ENCODE measurements around the gene GNG14.
"Not testable (repeated sequence)": the region's sequence is repeated elsewhere in the genome, so short reads cannot be mapped to it uniquely, and the experiment has no call there.

GNG14 gene

DNA sequence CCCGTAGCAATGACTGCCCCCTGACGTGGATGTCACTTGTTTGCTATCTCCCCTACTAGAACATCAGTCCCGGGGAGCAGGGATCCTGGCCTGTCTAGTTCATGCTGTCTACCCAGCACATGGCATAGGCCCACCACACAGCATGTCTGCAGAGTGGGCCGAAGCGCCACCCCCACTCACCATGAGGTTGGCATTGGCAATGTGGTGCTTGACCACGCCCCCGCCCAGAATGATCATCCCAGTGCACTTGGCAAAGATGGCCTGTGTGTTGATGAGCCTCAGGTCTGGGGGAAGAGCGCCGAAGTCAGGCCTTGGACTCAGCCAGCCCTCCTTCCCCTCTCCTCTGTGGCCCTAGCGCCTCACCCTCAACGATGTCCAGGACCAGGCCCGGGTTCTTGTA lies 10.9 kb upstream of the GNG14 start:
- Histone ChIP-seq H3K4me3 (replicated peaks; ENCODE audit: insufficient read depth, low read length) (no peak overlapping the region), H3K27ac (replicated peaks) (no peak overlapping the region), H3K27me3 (ENCODE audit: insufficient read depth, poor library complexity, severe bottlenecking) (no peaks in the 10 kb centered on the region)
- DNase-seq (ENCODE audit: low read depth in 1 of 2, low spot score in 1 of 2): no peak
- TF ChIP-seq, protein P1, sequence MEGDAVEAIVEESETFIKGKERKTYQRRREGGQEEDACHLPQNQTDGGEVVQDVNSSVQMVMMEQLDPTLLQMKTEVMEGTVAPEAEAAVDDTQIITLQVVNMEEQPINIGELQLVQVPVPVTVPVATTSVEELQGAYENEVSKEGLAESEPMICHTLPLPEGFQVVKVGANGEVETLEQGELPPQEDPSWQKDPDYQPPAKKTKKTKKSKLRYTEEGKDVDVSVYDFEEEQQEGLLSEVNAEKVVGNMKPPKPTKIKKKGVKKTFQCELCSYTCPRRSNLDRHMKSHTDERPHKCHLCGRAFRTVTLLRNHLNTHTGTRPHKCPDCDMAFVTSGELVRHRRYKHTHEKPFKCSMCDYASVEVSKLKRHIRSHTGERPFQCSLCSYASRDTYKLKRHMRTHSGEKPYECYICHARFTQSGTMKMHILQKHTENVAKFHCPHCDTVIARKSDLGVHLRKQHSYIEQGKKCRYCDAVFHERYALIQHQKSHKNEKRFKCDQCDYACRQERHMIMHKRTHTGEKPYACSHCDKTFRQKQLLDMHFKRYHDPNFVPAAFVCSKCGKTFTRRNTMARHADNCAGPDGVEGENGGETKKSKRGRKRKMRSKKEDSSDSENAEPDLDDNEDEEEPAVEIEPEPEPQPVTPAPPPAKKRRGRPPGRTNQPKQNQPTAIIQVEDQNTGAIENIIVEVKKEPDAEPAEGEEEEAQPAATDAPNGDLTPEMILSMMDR (IDR thresholded peaks at IDR 0.05; ENCODE audit: insufficient read depth, low read length): no peak
- TF ChIP-seq GABPA (IDR thresholded peaks at IDR 0.05; ENCODE audit: low read depth) (no peak), POLR2AphosphoS5 (IDR thresholded peaks at IDR 0.05; ENCODE audit: low read depth) (no peak), SPI1 (IDR thresholded peaks at IDR 0.05; ENCODE audit: borderline replicate concordance, low read depth) (no peak)
- TF ChIP-seq, protein P2, sequence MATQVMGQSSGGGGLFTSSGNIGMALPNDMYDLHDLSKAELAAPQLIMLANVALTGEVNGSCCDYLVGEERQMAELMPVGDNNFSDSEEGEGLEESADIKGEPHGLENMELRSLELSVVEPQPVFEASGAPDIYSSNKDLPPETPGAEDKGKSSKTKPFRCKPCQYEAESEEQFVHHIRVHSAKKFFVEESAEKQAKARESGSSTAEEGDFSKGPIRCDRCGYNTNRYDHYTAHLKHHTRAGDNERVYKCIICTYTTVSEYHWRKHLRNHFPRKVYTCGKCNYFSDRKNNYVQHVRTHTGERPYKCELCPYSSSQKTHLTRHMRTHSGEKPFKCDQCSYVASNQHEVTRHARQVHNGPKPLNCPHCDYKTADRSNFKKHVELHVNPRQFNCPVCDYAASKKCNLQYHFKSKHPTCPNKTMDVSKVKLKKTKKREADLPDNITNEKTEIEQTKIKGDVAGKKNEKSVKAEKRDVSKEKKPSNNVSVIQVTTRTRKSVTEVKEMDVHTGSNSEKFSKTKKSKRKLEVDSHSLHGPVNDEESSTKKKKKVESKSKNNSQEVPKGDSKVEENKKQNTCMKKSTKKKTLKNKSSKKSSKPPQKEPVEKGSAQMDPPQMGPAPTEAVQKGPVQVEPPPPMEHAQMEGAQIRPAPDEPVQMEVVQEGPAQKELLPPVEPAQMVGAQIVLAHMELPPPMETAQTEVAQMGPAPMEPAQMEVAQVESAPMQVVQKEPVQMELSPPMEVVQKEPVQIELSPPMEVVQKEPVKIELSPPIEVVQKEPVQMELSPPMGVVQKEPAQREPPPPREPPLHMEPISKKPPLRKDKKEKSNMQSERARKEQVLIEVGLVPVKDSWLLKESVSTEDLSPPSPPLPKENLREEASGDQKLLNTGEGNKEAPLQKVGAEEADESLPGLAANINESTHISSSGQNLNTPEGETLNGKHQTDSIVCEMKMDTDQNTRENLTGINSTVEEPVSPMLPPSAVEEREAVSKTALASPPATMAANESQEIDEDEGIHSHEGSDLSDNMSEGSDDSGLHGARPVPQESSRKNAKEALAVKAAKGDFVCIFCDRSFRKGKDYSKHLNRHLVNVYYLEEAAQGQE (IDR thresholded peaks at IDR 0.05; ENCODE audit: insufficient replicate concordance, low read depth): no peak

DNA sequence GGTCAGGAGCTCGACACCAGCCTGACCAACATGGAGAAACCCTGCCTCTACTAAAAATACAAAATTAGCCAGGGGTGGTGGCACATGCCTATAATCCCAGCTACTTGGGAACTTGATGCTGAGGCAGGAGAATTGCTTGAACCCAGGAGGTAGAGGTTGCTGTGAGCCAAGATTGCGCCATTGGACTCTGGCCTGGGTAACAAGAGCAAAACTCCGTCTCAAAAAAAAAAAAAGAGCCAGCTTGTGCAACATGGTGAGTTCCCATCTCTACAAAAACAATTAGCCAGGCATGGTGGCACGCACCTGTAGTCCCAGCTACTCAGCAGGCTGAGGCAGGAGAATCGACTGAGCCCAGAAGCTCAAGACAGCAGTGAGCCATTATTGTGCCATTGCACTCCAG lies 9.8 kb upstream of the GNG14 start:
- DNase-seq (ENCODE audit: low read depth in 1 of 2, low spot score in 1 of 2): peak in 1 of 2 experiments; percentile 53
- not testable (repeated sequence) for H3K27ac ChIP-seq (replicated peaks); H3K4me3 ChIP-seq (replicated peaks; ENCODE audit: insufficient read depth, low read length); H3K27me3 ChIP-seq (ENCODE audit: insufficient read depth, poor library complexity, severe bottlenecking)

DNA sequence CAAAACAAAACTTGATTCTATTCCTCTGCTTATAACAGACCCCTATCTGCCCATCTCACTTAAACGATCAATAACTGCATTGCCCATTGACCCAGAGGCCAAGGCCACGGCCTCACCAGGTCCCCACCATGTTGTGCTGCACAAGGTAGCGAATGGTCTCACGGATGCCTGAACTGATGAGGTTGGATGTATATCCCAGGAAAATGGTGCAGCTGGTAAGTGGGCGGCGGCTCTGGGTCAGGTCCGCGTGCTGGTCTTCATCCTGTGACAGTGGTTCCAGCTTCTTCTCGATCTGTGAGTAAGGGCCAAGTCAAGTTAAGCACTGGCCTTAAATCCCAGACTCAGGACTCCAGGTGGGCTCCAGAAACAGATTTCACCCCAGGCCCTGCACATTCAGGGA lies 7.8 kb upstream of the GNG14 start:
- TF ChIP-seq GABPA (IDR thresholded peaks at IDR 0.05; ENCODE audit: low read depth): no peak
- TF ChIP-seq, protein P1 (IDR thresholded peaks at IDR 0.05; ENCODE audit: insufficient read depth, low read length): no peak
- no peak for TF ChIP-seq SPI1 (IDR thresholded peaks at IDR 0.05; ENCODE audit: borderline replicate concordance, low read depth)
- no peak for TF ChIP-seq POLR2AphosphoS5 (IDR thresholded peaks at IDR 0.05; ENCODE audit: low read depth)
- TF ChIP-seq, protein P2 (IDR thresholded peaks at IDR 0.05; ENCODE audit: insufficient replicate concordance, low read depth): no peak

DNA sequence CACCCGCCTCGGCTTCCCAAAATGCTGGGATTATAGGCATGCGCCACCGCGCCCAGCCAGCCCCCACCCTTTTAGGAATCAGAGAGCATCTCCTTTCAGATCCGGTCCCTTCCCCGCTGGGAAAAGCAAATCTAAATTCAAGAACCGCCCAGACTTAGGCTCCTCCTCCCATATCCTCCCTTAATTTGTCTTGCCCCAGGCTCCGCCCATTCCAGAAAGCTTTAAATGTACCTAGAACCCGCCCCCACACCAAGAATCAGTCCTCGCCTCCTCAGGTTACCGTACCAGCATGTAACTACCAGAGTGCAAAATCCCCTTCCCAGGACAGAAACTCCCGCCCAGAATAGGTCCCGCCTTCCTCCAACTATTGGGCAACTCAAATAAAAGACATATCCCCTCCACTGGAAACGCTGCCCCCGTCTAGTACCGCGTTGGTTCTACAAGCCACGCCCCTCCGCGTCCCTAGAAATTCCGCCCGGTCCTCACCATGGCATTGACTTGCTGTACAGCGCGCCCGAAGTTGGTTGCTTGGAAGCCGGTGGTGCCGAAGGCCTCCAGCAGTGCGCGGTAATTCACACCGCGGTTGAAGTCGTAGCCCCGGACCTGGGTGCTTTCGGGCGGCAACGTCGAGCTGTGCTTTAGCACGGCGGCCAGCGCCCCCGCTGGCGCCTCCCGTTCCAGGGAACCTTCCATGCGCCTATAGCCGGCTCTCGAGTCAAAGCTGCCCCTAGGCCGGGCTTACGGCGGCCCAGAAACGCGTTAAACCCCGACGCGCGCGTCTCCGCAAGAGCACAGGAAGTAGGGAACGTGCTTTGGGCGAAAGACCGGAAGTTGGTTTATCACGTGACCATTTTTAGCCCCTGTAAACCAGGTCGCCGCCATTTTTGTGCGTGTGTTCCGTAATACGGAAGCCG lies 6.5 kb upstream of the GNG14 start, which contains the start of gene DHPS:
TSS of gene DHPS (minus strand) at position 807 of the 914 bp plus-strand sequence. CDS start at position 693, 114 bp downstream.
- Histone ChIP-seq H3K4me3 (replicated peaks; ENCODE audit: insufficient read depth, low read length) (peak within 1 kb of the TSS; percentile 79), H3K27me3 (ENCODE audit: insufficient read depth, poor library complexity, severe bottlenecking) (no peaks in the 10 kb centered on the region), H3K27ac (replicated peaks) (peak within 1 kb of the TSS; percentile 96)
- DNase-seq (ENCODE audit: low read depth in 1 of 2, low spot score in 1 of 2): peak; percentile 97 to 98
- TF ChIP-seq GABPA (IDR thresholded peaks at IDR 0.05; ENCODE audit: low read depth) (peak; percentile 86), POLR2AphosphoS5 (IDR thresholded peaks at IDR 0.05; ENCODE audit: low read depth) (peak; percentile 77), SPI1 (IDR thresholded peaks at IDR 0.05; ENCODE audit: borderline replicate concordance, low read depth) (peak; percentile 35; the same call in 1 of the 2 replicates)
- TF ChIP-seq, protein P2 (IDR thresholded peaks at IDR 0.05; ENCODE audit: insufficient replicate concordance, low read depth): peak; percentile 37
- TF ChIP-seq, protein P1 (IDR thresholded peaks at IDR 0.05; ENCODE audit: insufficient read depth, low read length): no peak

More for the DNA sequence above, 7.8 kb upstream of the GNG14 start:
- H3K27me3 ChIP-seq (ENCODE audit: insufficient read depth, poor library complexity, severe bottlenecking): no peaks in the 10 kb centered on the region
- no peak for DNase-seq (ENCODE audit: low read depth in 1 of 2, low spot score in 1 of 2)
- no peak overlapping the region for H3K4me3 ChIP-seq (replicated peaks; ENCODE audit: insufficient read depth, low read length)
- H3K27ac ChIP-seq (replicated peaks): no peak overlapping the region

All from HL-60 (cell line).